Glutamatergic neuron (in vitro differentiated cells): ENCODE results near the gene GPR31. TPM values are rescaled to one million over a fixed set of nuclear protein-coding genes. Genes with fewer than 3 reads are reported as not detected.

Experiments
- DNase-seq: peaks from one replicate; pipeline ENCODE4 v3.0.0; 2022
- H3K27ac Mint-ChIP-seq: one replicate; pipeline ENCODE4 v1.8.0; 2020; ENCODE audit warnings: mild to moderate bottlenecking, mixed read lengths, inconsistent platforms; ENCODE audit not compliant: unreplicated experiment
- H3K27me3 Mint-ChIP-seq: one replicate; pipeline ENCODE4 v1.8.0; 2020; ENCODE audit warnings: mild to moderate bottlenecking, moderate library complexity, mixed read lengths, inconsistent platforms; ENCODE audit not compliant: unreplicated experiment
- H3K36me3 Mint-ChIP-seq: one replicate; pipeline ENCODE4 v1.8.0; 2020; ENCODE audit warnings: mild to moderate bottlenecking, mixed read lengths, inconsistent platforms; ENCODE audit not compliant: unreplicated experiment
- H3K4me1 Mint-ChIP-seq: one replicate; pipeline ENCODE4 v1.8.0; 2020; ENCODE audit warnings: mild to moderate bottlenecking, low read depth, mixed read lengths, inconsistent platforms; ENCODE audit not compliant: unreplicated experiment
- H3K4me3 Mint-ChIP-seq: one replicate; pipeline ENCODE4 v1.8.0; 2020; ENCODE audit warnings: mild to moderate bottlenecking, mixed read lengths, inconsistent platforms; ENCODE audit not compliant: unreplicated experiment
- H3K9me3 Mint-ChIP-seq: one replicate; pipeline ENCODE4 v1.8.0; 2020; ENCODE audit warnings: mild to moderate bottlenecking, moderate library complexity, mixed read lengths, inconsistent platforms; ENCODE audit not compliant: unreplicated experiment
- CTCF ChIP-seq: fragments of 200-600 bp; sonication (generic); IDR thresholded peaks from one replicate; pipeline ENCODE4 v1.5.0; 2021; ENCODE audit not compliant: partially characterized antibody, unreplicated experiment
- total RNA-seq: library from RNA; stranded (reverse); fragmentation: NEBNext Ultra II Directional; extraction: Animal tissue kit (Norgen Biotek cat#: 25700); gene quantifications from one replicate; pipeline ENCODE4 v1.2.1, GENCODE V29; 2021; ENCODE audit not compliant: unreplicated experiment

The GPR31 gene
- total RNA-seq, 1 donor from 2014 or later, result not detected

- H3K4me1 Mint-ChIP-seq, result peaks cover 4% of the 10 kb centered on the region
- peaks cover 3% of the 10 kb centered on the region for H3K9me3 Mint-ChIP-seq
- peaks cover 2% of the 10 kb centered on the region for H3K27me3 Mint-ChIP-seq
- no peak overlapping the region for H3K27ac Mint-ChIP-seq
- DNase-seq, result no peak
- no peak overlapping the region for H3K4me3 Mint-ChIP-seq
- no peak for TF ChIP-seq CTCF
- no peaks in the 10 kb centered on the region for H3K36me3 Mint-ChIP-seq
Observed at GRCh38 chr6:167119670-167120582, 37.9 kb downstream of the GPR31 start.

- no peak for DNase-seq
- H3K27me3 Mint-ChIP-seq, result peaks cover 2% of the 10 kb centered on the region
- H3K4me1 Mint-ChIP-seq, result peaks cover 7% of the 10 kb centered on the region
- H3K9me3 Mint-ChIP-seq, result peaks cover 3% of the 10 kb centered on the region
- H3K27ac Mint-ChIP-seq, result no peak overlapping the region
- no peak for TF ChIP-seq CTCF
- no peak overlapping the region for H3K4me3 Mint-ChIP-seq
- no peaks in the 10 kb centered on the region for H3K36me3 Mint-ChIP-seq
Observed at GRCh38 chr6:167118839-167119238, 38.9 kb downstream of the GPR31 start.

GRCh38 chr6:167118006-167118405, 39.8 kb downstream of the GPR31 start:
- H3K4me1 Mint-ChIP-seq, result peaks cover 6% of the 10 kb centered on the region
- H3K27ac Mint-ChIP-seq, result no peak overlapping the region
- peaks cover 3% of the 10 kb centered on the region for H3K9me3 Mint-ChIP-seq
- peaks cover 2% of the 10 kb centered on the region for H3K27me3 Mint-ChIP-seq
- TF ChIP-seq CTCF, result no peak
- no peak for DNase-seq
- no peak overlapping the region for H3K4me3 Mint-ChIP-seq
- no peaks in the 10 kb centered on the region for H3K36me3 Mint-ChIP-seq

- peaks cover 2% of the 10 kb centered on the region for H3K27me3 Mint-ChIP-seq
- peaks cover 3% of the 10 kb centered on the region for H3K9me3 Mint-ChIP-seq
- no peak for TF ChIP-seq CTCF
- peaks cover 6% of the 10 kb centered on the region for H3K4me1 Mint-ChIP-seq
- H3K4me3 Mint-ChIP-seq, result no peak overlapping the region
- no peak overlapping the region for H3K27ac Mint-ChIP-seq
- no peak for DNase-seq
- no peaks in the 10 kb centered on the region for H3K36me3 Mint-ChIP-seq
Observed at GRCh38 chr6:167116838-167117228, 40.9 kb downstream of the GPR31 start.
